ENCODE data around the gene RPL39L. TPM values are rescaled to one million over a fixed set of nuclear protein-coding genes. Genes with fewer than 3 reads are reported as not detected.

RPL39L gene
- total and polyA plus RNA-seq, 3 donors from 2014 or later, result 93.0 to 421 (median 101) TPM

DNA sequence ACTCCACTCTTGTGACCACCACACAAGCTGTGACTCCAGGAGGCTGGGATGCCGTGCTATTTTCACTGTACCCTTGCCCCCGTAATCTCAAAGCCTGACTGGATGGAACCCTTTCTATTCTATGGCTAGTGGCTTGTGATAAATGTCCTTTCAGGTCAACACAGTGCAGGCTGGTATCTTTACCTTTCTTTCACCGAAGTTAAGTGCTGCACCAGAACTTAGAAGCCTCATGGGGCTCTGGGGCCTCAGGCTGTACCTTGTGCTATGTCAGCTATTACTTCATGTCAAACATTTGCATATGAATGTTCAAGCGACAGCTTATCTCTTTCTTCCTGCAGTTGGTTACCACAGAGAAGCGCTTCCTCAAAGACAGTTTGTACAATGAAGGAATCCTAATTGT is 66.8 kb downstream of the RPL39L start:
- TF ChIP-seq, protein P1, sequence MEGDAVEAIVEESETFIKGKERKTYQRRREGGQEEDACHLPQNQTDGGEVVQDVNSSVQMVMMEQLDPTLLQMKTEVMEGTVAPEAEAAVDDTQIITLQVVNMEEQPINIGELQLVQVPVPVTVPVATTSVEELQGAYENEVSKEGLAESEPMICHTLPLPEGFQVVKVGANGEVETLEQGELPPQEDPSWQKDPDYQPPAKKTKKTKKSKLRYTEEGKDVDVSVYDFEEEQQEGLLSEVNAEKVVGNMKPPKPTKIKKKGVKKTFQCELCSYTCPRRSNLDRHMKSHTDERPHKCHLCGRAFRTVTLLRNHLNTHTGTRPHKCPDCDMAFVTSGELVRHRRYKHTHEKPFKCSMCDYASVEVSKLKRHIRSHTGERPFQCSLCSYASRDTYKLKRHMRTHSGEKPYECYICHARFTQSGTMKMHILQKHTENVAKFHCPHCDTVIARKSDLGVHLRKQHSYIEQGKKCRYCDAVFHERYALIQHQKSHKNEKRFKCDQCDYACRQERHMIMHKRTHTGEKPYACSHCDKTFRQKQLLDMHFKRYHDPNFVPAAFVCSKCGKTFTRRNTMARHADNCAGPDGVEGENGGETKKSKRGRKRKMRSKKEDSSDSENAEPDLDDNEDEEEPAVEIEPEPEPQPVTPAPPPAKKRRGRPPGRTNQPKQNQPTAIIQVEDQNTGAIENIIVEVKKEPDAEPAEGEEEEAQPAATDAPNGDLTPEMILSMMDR (IDR thresholded peaks at IDR 0.05), result no peak
- TF ChIP-seq POLR2A (IDR thresholded peaks at IDR 0.05), result no peak
- Histone ChIP-seq H3K9me3 (no peaks in the 10 kb centered on the region), H3K4me1 (peaks cover 5% of the 10 kb centered on the region), H3K4me3 (no peak overlapping the region), H3K36me3 (ENCODE audit: low read depth, missing control alignments) (no peaks in the 10 kb centered on the region), H3K27me3 (no peaks in the 10 kb centered on the region), H3K27ac (no peak overlapping the region)
- DNase-seq, result no peak
- intact Hi-C loops (cut with DNase I; ENCODE audit: low total_unique reads), result no loop called here
- WGBS, 2 donors, result 87 to 96% methylated on average over 5 of the region's 5 CpGs

- TF ChIP-seq POLR2A (IDR thresholded peaks at IDR 0.05), result no peak
- TF ChIP-seq, protein P1 (IDR thresholded peaks at IDR 0.05), result no peak
- WGBS, 2 donors, result 75 to 84% methylated on average over 3 of the region's 3 CpGs
- DNase-seq, result no peak
- Histone ChIP-seq H3K9me3 (no peaks in the 10 kb centered on the region), H3K27me3 (no peaks in the 10 kb centered on the region), H3K4me3 (no peak overlapping the region), H3K36me3 (ENCODE audit: low read depth, missing control alignments) (no peaks in the 10 kb centered on the region), H3K27ac (no peak overlapping the region), H3K4me1 (peaks cover 5% of the 10 kb centered on the region)
- intact Hi-C loops (cut with DNase I; ENCODE audit: low total_unique reads), result no loop called here
Measured at GRCh38 chr3:187072102-187072501, 67.2 kb downstream of the RPL39L start.

Other genes with a start within 250 kb of the RPL39L start
- 10 to 100 TPM; 16.9 to 26.3 TPM for gene ST6GAL1, start 209.0 kb downstream of the RPL39L start, total RNA-seq
- 12.8 TPM for gene ST6GAL1, start 209.0 kb downstream of the RPL39L start, polyA plus RNA-seq (ENCODE audit: insufficient read depth, low read depth, low replicate concordance)
- under 1 TPM; 0.93 to 0.94 TPM for gene RTP1, start 58.0 kb upstream of the RPL39L start, total RNA-seq
- 0.59 TPM for gene RTP1, start 58.0 kb upstream of the RPL39L start, polyA plus RNA-seq (ENCODE audit: insufficient read depth, low read depth, low replicate concordance)
- gene MASP1, start 152.2 kb upstream of the RPL39L start, total RNA-seq, result 1 to 10 TPM in 1 of 2 donors, under 1 TPM in 1; 0.55 to 2.8 TPM
- gene MASP1, start 152.2 kb upstream of the RPL39L start, polyA plus RNA-seq (ENCODE audit: insufficient read depth, low read depth, low replicate concordance), result 3.6 TPM
- 1 to 10 TPM; 1.4 to 2.0 TPM for gene RTP4, start 228.9 kb upstream of the RPL39L start, total RNA-seq
- 3.1 TPM for gene RTP4, start 228.9 kb upstream of the RPL39L start, polyA plus RNA-seq (ENCODE audit: insufficient read depth, low read depth, low replicate concordance)

All from testis (tissue), 3 donors.